Uterus (tissue), 2 donors: ENCODE measurements around the gene OPCML.

ENCODE experiments used
- POLR2A ChIP-seq, 2 donors: fragments of 450-650 bp; IDR thresholded peaks; one replicate each; pipeline ENCODE4 v1.6.1; 2016; ENCODE audit warnings: antibody characterized with exemption in 2 of 2, mild to moderate bottlenecking in 1 of 2, moderate library complexity in 1 of 2
- TF ChIP-seq, protein P1 (sequence below), 4 experiments: fragments of 200-600 bp in 2 of 4; fragments of 450-650 bp in 2 of 4; sonication (generic) in 2 of 4; IDR thresholded peaks; one replicate each; pipeline ENCODE4 v1.5.1; 2016 to 2019; ENCODE audit warnings: antibody characterized with exemption in 4 of 4, mild to moderate bottlenecking in 2 of 4, moderate library complexity in 1 of 4

DNA sequence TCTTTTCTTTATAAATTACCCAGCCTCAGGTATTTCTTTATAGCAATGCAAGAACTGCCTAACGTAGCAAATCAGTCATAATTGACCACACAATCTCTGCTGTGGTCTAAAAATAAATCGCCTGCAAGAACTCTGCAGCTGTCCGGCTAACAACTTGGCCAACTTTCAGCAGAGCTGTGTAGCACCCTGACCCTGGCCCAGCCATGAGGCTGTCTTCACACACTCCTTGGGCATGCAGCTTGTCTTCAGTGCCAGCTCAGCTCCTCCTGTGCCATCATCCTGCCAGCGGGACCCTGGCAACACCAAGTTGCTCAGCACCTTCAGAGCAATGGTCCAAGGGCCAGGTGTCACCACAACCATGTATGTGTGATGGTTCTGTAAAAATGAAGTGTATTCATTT is 355.6 kb downstream of the OPCML start:
- TF ChIP-seq, protein P1, sequence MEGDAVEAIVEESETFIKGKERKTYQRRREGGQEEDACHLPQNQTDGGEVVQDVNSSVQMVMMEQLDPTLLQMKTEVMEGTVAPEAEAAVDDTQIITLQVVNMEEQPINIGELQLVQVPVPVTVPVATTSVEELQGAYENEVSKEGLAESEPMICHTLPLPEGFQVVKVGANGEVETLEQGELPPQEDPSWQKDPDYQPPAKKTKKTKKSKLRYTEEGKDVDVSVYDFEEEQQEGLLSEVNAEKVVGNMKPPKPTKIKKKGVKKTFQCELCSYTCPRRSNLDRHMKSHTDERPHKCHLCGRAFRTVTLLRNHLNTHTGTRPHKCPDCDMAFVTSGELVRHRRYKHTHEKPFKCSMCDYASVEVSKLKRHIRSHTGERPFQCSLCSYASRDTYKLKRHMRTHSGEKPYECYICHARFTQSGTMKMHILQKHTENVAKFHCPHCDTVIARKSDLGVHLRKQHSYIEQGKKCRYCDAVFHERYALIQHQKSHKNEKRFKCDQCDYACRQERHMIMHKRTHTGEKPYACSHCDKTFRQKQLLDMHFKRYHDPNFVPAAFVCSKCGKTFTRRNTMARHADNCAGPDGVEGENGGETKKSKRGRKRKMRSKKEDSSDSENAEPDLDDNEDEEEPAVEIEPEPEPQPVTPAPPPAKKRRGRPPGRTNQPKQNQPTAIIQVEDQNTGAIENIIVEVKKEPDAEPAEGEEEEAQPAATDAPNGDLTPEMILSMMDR (IDR thresholded peaks at IDR 0.05) = no peak
- TF ChIP-seq POLR2A (IDR thresholded peaks at IDR 0.05) = no peak
